H1 (cell line): Measurements from ENCODE around the gene UCP1. TPM values are rescaled to one million over a fixed set of nuclear protein-coding genes. Genes with fewer than 3 reads are reported as not detected.

Experiments
- ASH2L ChIP-seq: fragments of 200-600, 300-600 bp; sonication (generic); IDR thresholded peaks from one replicate; pipeline ENCODE4 v1.7.1; 2017; ENCODE audit warnings: low read length
- CEBPB ChIP-seq: IDR thresholded peaks from 2 replicates; pipeline ENCODE4 v1.6.1; 2012; ENCODE audit warnings: low read depth, low read length
- CHD2 ChIP-seq: IDR thresholded peaks from 2 replicates; pipeline ENCODE4 v1.6.1; 2012; ENCODE audit warnings: low read length, improper control_type of control experiment
- EP300 ChIP-seq, 2 experiments: IDR thresholded peaks; 1 replicate in 1 of 2; 2 replicates in 1 of 2; pipeline ENCODE4 v1.6.1; 2011 to 2012; ENCODE audit warnings: low read depth in 2 of 2, low read length in 2 of 2, mild to moderate bottlenecking in 2 of 2, borderline replicate concordance in 1 of 2, inconsistent platforms in 1 of 2, moderate library complexity in 1 of 2
- GABPA ChIP-seq: IDR thresholded peaks from 2 replicates; pipeline ENCODE4 v1.6.1; 2011; ENCODE audit warnings: mild to moderate bottlenecking, low read length, moderate library complexity, borderline replicate concordance; ENCODE audit not compliant: insufficient read depth
- JUN ChIP-seq: IDR thresholded peaks from 2 replicates; pipeline ENCODE4 v1.6.1; 2011; ENCODE audit warnings: low read depth, mild to moderate bottlenecking, improper control_type of control experiment, low read length
- KDM4A ChIP-seq: IDR thresholded peaks from one replicate; pipeline ENCODE4 v1.7.1; 2012; ENCODE audit warnings: low read depth, mild to moderate bottlenecking, moderate library complexity, low read length, inconsistent platforms; ENCODE audit not compliant: severe bottlenecking
- NRF1 ChIP-seq: IDR thresholded peaks from 2 replicates; pipeline ENCODE4 v1.6.1; 2011; ENCODE audit warnings: mild to moderate bottlenecking, low read depth, low read length, improper control_type of control experiment
- POLR2A ChIP-seq, 2 experiments: IDR thresholded peaks; 1 replicate in 1 of 2; 2 replicates in 1 of 2; pipeline ENCODE4 v1.6.1; 2011; ENCODE audit warnings: low read depth in 2 of 2, low read length in 2 of 2, mild to moderate bottlenecking in 2 of 2; ENCODE audit errors: control extremely low read depth in 1 of 2
- POLR2AphosphoS5 ChIP-seq: IDR thresholded peaks from 2 replicates; pipeline ENCODE4 v1.6.1; 2011; ENCODE audit warnings: low read depth, low read length
- SIX5 ChIP-seq: IDR thresholded peaks from 2 replicates; pipeline ENCODE4 v1.6.1; 2011; ENCODE audit warnings: mild to moderate bottlenecking, low read depth, low read length
- SP2 ChIP-seq: IDR thresholded peaks from 2 replicates; pipeline ENCODE4 v1.6.1; 2012; ENCODE audit warnings: mild to moderate bottlenecking, low read length, inconsistent platforms
- TAF7 ChIP-seq: optimal IDR thresholded peaks from 2 replicates; pipeline ENCODE3; 2011; ENCODE audit warnings: low read depth, mild to moderate bottlenecking, inconsistent platforms, low read length, moderate library complexity, borderline replicate concordance
- polyA plus RNA-seq, 7 experiments: library from polyadenylated mRNA; depleted of rRNA in 3 of 7; stranded (reverse) in 5 of 7; unstranded in 2 of 7; fragments of >200 nt in 5 of 7; fragments of 200-250 nt in 2 of 7; gene quantifications; 1 replicate in 5 of 7; 2 replicates in 1 of 7; 4 replicates in 1 of 7; pipeline versions ENCODE4 v1.2.1 to v1.2.3, GENCODE V29; 2011 to 2013; ENCODE audit warnings: missing spikeins in 2 of 7, mixed read lengths in 2 of 7
- total RNA-seq: library from RNA; stranded (reverse); fragmentation: NEBNext Ultra II Directional; extraction: Animal tissue kit (Norgen Biotek cat#: 25700); gene quantifications from 2 replicates; pipeline ENCODE4 v1.2.1, GENCODE V29; 2021
- TF ChIP-seq, protein P1 (sequence below): IDR thresholded peaks from 2 replicates; pipeline ENCODE4 v1.6.1; 2012; ENCODE audit warnings: inconsistent platforms

UCP1 gene
- total and polyA plus RNA-seq, 2 of the 8 experiments (the other 6 are each of a cell fraction or from before 2014, with no cell fraction given): 0.20 to 0.44 TPM

DNA sequence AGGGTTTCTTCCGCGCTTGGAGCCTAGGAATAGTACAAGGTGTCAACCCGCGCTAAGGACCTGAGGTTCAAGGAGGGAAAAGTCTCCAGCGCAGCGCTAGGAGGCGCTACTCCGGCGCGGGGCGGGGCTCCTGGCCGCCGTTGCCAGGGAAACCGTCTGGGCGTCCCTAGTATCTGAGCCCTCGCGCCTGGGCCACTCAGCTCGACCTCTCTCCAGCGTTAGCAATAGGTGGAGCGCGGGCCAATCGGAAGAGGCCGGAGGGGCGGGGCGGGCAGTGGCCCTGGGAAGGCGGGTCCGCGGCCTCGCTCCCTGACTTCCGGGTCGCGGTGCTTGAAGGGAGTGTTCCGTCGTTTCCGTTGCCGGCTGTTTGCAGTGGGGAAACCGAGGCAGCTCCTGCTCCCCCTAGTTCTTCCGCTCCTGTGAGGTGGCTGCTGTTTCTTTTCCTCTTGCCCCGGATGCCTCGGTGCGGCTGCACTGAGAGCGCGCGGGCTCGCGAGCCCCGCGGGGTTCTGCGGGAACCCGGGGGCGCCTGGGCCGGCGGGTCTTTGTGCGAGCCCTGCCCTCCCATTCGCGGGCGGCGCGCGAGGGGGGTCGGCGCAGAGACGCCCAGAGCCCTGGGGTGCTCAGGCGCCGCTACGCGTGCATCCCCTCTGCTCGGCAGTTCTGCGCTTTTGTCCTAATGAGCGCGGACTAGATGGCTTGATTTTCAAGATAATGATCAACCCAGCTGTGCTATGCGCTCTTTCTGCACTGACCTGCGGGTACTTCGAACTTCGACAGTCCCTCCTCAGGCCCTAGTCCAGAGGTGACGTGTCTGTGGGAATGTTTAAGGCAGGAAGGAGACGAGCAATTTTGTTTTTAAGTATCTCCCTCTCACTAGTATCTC is 44.7 kb downstream of the UCP1 start, which contains the start of gene ELMOD2 (continued):
- TF ChIP-seq, protein P1, sequence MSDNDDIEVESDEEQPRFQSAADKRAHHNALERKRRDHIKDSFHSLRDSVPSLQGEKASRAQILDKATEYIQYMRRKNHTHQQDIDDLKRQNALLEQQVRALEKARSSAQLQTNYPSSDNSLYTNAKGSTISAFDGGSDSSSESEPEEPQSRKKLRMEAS: peak; percentile 51
- TF ChIP-seq KDM4A (peak; percentile 93), SP2 (no peak), ASH2L (peak; percentile 96), CEBPB (no peak), GABPA (peak; percentile 82), TAF7 (no peak), JUN (no peak), CHD2 (no peak), EP300 (IDR thresholded peaks at IDR 0.05; ENCODE audit: borderline replicate concordance in 1 of 2, low read depth in 2 of 2, low read length in 2 of 2) (no peak), POLR2AphosphoS5 (peak; percentile 89), SIX5 (no peak), POLR2A (IDR thresholded peaks at IDR 0.05; ENCODE audit: control extremely low read depth in 1 of 2, low read depth in 2 of 2, low read length in 2 of 2) (peak in 1 of 2 experiments; percentile 93; a peak in 2 of 3 replicates), NRF1 (no peak)
